Ovary (tissue), 3 donors: Measurements from ENCODE around the gene MSH3.

Experiments used
- POLR2A ChIP-seq: fragments of 450-650 bp; IDR thresholded peaks from one replicate; pipeline ENCODE4 v1.6.1; 2017; ENCODE audit warnings: antibody characterized with exemption, mild to moderate bottlenecking, moderate library complexity
- TF ChIP-seq, protein P1 (sequence below), 3 donors: fragments of 450-650 bp in 2 of 3; fragments of 200-600 bp in 1 of 3; IDR thresholded peaks; one replicate each; pipeline versions ENCODE4 v1.5.1 to v1.8.0; 2016 to 2022; ENCODE audit warnings: antibody characterized with exemption in 3 of 3, mild to moderate bottlenecking in 1 of 3
- donor health status: DM: no; HTN: no; CAD: no.

DNA sequence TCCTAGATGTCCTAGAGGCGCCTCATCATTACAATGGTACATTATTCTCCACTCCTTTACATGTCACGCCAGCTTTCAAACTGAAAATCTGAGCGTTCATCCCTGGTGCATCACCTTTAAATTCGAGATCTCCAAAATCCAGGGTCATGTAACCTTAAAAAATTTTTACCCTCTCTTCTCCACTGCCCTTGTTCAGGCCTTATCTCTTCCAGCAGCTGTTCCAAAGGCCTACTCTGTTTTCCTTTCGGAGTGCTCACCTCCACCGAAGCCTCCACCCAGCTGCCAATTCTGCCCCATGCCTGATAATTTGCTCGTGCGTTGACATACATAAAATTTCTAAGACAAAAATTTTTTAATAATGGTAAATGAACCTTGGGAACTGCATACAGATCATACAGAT is 950 bp upstream of the MSH3 start:
- TF ChIP-seq POLR2A = no peak
- TF ChIP-seq, protein P1, sequence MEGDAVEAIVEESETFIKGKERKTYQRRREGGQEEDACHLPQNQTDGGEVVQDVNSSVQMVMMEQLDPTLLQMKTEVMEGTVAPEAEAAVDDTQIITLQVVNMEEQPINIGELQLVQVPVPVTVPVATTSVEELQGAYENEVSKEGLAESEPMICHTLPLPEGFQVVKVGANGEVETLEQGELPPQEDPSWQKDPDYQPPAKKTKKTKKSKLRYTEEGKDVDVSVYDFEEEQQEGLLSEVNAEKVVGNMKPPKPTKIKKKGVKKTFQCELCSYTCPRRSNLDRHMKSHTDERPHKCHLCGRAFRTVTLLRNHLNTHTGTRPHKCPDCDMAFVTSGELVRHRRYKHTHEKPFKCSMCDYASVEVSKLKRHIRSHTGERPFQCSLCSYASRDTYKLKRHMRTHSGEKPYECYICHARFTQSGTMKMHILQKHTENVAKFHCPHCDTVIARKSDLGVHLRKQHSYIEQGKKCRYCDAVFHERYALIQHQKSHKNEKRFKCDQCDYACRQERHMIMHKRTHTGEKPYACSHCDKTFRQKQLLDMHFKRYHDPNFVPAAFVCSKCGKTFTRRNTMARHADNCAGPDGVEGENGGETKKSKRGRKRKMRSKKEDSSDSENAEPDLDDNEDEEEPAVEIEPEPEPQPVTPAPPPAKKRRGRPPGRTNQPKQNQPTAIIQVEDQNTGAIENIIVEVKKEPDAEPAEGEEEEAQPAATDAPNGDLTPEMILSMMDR (IDR thresholded peaks at IDR 0.05) = no peak
